Measurements from ENCODE around the gene SLC36A3.
"Not testable (repeated sequence)": the region's sequence is repeated elsewhere in the genome, so short reads cannot be mapped to it uniquely, and the experiment has no call there.

The SLC36A3 gene

GRCh38 chr5:151236888-151237287, 66.7 kb downstream of the SLC36A3 start:
- DNase-seq, result no peak

GRCh38 chr5:151235239-151235571, 68.4 kb downstream of the SLC36A3 start:
- DNase-seq, result not testable (repeated sequence)

- DNase-seq, result no peak
Observed at GRCh38 chr5:151234476-151235238, 68.9 kb downstream of the SLC36A3 start.

GRCh38 chr5:151233616-151234085, 69.9 kb downstream of the SLC36A3 start:
- no peak for DNase-seq

GRCh38 chr5:151231359-151231758, 72.2 kb downstream of the SLC36A3 start:
- no peak for DNase-seq

GRCh38 chr5:151230048-151230680, 73.4 kb downstream of the SLC36A3 start:
- no peak for DNase-seq

GRCh38 chr5:151228986-151229385, 74.6 kb downstream of the SLC36A3 start:
- DNase-seq, result no peak

- DNase-seq, result no peak
Observed at GRCh38 chr5:151227918-151228447, 75.6 kb downstream of the SLC36A3 start.
